ENCODE results near the gene VTN.

VTN gene

DNA sequence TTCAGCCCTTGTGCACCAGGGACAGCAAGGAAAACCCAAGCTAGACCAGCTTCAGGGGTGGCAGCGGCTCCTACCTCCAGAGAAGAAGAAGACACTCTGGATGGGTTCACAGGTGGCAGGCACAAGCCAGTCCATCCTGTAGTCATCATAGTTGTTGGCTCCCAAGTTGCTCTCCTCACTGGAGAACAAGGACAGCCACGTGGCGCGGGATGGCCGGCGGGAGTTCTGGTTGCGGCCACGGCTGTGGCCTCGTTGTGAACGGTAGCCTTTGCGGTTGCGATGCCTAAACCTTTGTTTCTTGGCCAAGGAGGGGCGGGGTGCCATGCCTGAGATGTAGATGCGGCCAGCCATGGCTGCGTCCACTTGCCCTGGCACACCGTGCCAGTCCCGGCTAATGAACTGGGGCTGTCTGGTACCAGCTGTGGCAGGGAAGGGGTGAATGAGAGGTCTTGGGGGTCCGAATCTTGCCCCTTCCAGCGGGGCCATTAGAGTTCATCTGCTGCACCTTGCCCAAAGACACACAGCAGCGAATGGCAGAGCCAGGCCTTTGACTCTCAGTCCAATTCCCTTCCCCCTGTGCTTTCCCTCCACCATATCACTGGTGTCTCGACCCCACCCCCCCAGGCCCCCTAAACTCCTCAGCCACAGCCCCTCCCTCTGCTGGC, 2.3 kb downstream of the VTN start:
- DNase-seq, result no peak

DNA sequence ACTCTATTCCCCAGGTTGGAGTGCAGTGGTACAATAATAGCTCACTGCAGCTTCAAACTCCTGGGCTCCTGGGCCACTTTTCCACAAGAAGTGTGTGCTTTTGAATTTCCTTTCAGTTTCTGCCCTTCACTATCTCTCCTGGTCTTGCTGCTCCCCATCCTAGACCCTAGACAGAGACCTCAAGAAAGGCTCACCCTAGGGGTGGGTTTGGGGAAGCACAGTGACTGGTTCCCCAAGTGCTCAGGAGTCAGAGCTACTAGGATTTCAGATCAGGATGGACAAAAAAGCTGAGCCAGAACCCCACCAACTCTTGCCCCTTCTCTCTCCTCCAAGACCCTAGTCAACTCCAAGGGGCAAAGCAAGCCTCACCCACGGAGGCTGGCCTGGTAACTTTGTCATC, 3.5 kb downstream of the VTN start:
- DNase-seq, result no peak

DNA sequence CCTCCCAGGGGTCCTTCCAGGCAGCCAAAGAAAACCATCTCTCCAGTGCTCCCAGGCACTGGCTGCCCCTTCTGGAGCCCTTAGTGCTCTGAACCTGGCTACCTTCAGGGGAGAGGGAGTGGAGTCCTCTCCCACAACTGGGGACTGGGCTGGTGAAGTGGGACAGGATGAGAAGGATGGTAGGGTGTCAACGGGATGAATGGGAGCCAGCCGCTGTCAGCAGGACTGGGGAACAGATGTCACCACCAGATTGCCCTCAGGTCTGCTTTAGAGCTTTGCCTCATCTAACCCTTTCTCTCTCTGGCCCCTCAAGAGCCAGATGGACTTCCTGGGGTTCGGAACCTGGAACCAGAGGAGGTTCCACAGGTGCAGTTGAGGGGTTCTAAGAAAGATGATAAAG, 4.6 kb downstream of the VTN start:
- DNase-seq, result no peak

DNA sequence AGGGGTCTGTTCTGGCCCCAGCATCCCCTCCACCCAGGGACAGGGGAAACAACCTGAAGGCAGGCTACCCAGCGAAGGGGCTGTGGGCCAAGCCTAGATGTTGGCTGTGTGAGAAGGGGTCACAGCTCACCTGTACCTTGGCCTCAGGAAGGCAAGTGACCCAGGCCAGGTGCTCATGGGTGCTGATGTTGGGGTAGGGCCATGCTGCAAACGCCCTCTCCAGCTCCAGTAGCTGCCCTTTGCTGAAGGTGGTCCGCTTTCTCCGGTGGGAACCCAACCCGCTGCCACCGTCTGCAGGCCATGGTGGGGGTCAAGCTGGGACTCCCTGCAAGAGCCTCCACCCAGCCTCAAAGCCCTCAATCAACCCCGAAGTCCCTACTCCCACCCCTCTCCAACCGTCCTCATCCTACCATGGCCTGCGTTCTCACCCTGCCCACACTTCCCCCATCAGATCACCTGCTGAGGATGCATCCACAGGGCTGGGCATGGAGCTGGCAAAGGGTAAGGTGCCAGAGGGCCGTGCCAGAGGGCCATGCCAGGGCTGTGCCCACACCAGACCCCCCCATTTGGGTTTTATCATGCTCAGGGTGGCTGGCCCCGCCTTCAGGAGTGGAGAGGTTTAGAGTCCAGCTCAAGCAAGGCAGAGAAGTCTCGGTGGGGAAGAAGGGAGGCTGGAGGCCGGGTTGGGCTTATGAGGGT, 5.3 kb downstream of the VTN start, which contains the start of gene SEBOX:
Gene SEBOX (minus strand): TSS at position 535 of the 699 bp plus-strand sequence. CDS start 48 bp downstream, at position 487.
- DNase-seq, result no peak

GRCh38 chr17:28363776-28364650, 6.1 kb downstream of the VTN start:
- DNase-seq, result no peak

GRCh38 chr17:28363186-28363585, 6.9 kb downstream of the VTN start:
- DNase-seq, result no peak

DNA sequence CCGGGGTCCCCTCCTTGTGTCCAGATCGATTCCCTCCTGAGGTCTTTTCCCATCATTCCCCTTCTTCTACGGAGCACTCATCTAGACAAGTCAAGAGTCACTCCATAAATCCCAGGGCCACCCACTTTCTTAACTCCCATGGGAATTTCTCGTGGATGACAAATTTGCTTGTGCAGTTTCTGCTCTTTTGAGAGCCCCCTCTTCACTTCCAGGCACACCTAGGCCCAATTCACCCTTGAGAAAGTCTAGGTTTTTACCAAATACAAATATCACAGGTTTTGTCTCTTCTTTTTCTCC, 12.3 kb downstream of the VTN start:
- DNase-seq, result no peak

DNA sequence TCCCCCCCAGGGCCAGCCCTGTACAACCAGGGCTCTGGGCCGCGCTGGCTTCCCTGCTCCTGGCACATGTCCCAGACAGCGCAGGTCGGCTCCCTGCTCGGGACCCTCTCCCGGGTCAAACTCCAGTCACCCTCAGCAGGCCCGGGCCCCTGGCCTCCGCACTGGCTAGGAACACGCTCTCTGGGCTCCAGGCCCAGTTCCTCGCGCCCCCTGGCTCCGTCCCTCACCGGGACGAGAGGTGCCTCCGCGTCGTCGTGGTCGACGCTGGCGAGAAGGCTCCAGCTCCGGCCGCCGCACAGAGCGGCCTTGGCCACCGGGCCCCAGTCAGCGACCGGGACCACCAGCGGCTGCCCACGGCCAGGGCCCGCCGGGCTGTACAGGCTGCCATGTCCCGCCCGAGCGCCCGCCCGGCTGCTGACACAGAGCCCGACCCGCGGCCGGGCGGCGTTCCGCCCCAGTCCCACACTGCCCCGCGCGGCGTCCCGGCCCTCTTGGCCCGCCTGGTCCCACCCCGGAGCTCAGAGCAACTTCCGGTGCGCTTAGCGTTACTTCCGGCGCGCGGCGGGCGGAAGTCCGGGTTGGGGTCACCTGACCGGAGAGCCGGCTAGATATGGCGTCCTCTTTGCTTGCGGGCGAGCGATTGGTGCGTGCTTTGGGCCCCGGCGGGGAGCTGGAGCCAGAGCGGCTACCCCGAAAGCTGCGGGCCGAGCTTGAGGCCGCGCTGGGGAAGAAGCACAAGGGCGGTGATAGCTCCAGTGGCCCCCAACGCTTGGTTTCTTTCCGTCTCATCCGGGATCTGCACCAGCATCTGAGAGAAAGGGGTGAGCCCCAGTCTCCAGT, 12.8 kb downstream of the VTN start, which contains the start of gene POLDIP2:
Gene POLDIP2 (minus strand): TSS at position 467 of the 840 bp plus-strand sequence. CDS start 79 bp downstream, at position 388.
- peak; percentile 98 for DNase-seq

GRCh38 chr17:28350271-28350670, 19.8 kb downstream of the VTN start:
- no peak for DNase-seq

GRCh38 chr17:28348979-28349378, 21.1 kb downstream of the VTN start:
- DNase-seq, result no peak

DNA sequence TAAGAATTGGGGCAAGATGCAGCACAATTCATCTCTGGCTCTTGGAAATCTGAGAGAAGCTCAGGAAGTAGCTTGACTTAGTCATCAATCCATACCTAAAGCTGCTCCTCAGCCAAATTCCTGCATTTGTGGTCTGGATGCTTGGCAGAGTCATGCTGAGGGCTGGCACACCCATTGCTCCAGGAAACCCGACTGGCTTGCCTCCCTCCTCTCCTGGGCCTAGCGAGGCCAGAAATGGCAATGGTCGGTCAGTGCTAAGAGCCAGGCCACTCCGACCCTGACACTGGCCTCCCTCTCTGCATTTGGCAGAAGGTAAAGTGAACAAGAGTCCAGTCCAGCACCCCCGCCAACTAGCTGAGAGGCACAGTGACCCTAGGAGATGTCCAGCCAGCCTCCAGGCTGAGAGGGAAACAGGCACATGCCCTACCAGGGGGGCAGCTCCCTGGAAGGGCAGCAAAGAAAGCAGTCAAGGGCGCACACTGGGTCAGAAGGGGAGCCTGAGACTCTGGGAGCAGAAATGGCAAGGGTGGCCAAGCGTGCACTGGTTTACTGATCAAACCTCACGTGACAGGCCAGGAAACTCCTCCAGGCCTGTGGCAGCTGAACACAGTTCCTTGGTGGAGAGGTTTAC, 22.7 kb downstream of the VTN start:
- no peak for DNase-seq

DNA sequence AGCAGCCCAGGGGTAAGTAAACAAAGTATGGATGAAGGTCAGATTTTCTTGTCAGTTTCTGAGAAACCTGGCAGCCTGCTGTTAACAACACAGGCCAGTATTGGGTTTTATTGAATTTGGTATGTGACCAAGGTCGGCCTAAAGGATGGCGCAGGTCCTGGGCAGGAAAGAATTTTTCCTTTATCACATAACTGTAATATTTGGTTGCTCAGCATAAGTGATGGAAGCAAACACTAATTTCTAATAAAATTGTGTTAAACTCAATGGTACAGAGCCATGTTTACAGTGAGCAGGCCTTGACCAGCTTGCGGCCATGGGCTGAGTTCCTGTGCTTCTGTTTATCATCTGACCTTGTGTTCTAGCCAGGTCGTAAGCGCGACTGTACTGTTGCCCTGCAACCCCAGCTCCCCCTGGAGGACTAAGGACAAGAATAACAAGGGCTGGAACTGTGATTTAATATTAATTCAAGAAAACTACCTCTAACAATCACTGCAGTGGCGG, 23.3 kb downstream of the VTN start:
- DNase-seq, result peak; percentile 38

DNA sequence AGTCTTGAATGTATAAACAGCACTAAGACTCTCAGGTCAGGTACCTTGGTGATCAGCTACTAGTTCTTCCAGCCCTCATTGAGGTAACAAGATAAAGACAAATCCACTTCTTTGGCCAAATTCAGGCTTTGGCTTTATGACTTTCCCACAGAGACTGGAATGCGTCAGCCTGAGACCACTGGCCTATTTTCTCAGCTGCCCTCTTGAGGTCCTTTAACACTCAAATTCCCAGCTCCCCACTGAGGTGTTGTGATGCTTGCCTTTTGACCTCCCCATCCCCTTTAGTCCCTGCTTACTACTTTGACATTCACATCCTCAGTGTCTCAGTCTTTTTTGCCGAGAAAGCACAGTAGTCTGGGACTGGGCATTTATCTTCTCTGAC, 23.9 kb downstream of the VTN start:
- no peak for DNase-seq

DNA sequence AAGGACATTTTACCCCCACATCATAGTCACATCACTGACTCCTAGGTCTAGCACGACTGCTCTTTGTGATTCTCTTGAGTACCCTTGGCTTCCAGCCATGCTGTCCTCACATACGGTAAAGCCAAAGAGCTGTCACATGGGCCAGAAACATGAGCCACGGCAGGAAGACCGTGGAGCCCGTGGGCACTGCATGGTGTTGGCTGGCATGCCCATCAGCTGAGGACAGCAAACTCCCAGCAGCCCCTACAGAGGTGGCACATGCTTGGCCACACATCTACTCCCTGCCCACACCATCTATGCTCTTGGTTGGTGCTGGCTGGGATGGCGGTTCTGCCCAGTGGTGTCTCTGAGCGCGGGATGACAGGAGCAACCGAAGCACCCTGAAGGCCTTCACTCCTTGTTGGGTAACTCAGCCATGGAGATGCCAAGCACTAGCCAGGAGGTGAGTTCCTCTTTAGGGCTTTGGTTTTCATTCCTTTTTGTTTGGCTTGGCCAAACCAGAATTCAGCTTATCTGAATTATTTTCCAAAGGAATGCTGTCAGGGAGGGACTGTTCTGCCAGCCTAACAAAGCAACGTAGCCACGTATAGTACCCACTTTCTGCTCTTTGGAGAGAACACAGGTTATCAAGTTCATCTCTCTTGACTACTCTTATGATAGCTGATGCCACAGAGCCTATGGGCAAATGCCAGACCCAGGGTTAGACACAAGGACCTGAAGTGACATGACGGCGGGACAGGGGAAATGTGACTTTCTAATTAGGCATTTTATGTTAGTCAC, 24.5 kb downstream of the VTN start:
- no peak for DNase-seq

DNA sequence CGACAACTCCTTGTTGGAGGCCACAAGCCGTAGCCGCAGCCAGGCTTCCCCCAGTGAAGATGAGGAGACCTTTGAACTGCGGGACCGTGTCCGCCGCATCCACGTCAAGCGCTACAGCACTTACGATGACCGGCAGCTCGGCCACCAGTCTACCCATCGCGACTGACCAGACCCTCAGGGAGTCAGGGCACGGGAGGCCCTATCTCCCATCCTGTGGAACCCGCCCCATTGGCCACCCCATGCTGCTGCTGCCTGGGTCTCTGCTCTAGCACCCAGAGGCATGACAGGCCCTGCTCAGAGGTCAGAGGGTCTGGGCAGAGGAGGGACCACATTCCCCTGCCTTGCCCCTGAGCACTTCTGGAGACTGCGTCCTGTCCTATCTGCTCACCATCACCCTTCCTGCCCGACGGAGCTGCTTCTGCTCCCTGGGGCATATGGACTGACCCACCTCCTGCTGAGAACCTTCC, 25.6 kb downstream of the VTN start:
- DNase-seq, result no peak

GRCh38 chr17:28344011-28344410, 26.1 kb downstream of the VTN start:
- no peak for DNase-seq

DNA sequence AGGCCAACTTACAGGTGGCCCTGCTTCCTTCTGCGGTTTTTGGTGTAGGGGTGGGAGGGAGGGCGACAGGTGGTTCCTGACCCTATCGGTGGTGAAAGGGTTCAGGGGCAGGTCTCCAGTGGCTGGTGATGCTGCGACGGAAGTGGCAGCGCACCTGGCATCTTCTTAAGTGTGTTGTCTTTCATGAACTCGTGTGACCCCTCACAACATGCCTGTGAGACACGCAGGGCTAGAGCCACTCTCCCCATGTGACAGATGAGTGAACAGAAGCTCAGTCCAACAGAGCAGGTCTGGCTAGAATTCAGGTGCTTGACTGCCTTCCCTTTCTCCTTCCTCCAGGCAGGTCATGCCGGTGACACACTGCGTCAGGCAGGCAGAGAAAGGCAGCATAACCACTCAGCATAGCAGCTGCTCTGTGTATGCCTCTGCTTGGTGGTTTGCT, 26.6 kb downstream of the VTN start:
- no peak for DNase-seq

DNA sequence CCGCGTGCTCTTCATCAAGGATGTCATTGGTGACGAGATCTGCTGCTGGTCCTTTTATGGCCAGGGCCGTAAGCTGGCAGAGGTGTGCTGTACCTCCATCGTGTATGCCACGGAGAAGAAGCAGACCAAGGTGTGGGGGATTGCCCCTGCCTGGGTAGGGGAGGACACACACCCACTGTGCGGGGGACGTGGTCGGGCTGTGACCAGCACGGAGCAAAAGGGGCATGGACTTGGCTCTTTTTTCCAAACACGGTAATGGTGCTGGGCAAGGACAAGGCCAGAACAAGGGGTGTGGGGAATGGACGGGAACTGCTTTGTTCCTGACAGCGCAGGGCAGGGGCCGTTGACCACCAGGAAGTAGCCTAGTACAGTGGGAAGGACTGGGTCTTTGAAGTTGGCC, 27.8 kb downstream of the VTN start:
- no peak for DNase-seq

GRCh38 chr17:28341516-28341915, 28.6 kb downstream of the VTN start:
- no peak for DNase-seq

DNA sequence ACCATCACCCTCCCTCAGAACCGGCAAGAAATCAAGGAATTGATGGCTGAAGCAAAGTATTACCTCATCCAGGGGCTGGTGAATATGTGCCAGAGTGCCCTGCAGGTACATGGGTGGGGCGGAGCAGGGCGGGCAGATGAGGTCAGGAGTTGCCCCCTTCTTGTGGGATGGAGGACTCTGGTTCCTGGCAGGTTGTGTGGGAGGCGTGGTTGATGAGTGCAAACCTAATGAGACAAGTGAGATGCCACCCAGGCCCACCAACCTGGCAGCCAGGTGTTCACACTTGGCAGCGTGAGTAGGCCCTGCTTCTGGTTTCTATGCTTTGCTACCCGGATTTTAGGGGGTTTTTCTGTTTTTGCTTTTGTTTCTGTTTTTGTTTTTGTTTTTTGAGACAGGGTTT, 29.7 kb downstream of the VTN start:
- DNase-seq, result no peak

GRCh38 chr17:28339431-28339830, 30.7 kb downstream of the VTN start:
- no peak for DNase-seq

Data from NCI-H69 (cell line).